Measurements from ENCODE around the gene MYO7A. TPM values are rescaled to one million over a fixed set of nuclear protein-coding genes. Genes with fewer than 3 reads are reported as not detected.

The MYO7A gene
- total RNA-seq, 1 donor from 2014 or later: 0.97 TPM

DNA sequence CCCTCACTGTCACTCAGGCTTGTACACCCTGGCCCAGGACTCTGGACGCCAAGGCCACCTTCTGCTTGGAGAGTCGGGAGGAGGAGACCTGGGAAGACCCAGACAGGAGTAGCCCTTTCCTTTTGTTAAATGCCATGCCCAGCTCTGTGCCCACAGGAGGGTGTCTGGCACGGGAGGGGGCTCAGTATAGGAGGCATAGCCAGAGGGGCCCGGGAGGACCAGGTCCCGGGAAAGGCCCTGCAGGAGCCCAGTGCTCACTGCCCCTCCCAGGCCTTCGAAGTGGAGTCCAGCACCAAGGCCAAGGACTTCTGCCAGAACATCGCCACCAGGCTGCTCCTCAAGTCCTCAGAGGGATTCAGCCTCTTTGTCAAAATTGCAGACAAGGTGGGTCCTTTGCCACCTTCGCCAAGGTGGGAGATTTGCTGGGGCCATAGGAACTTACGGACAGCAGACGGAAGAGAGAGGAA lies 79.0 kb downstream of the MYO7A start:
- DNase-seq (ENCODE audit: low spot score): no peak

DNA sequence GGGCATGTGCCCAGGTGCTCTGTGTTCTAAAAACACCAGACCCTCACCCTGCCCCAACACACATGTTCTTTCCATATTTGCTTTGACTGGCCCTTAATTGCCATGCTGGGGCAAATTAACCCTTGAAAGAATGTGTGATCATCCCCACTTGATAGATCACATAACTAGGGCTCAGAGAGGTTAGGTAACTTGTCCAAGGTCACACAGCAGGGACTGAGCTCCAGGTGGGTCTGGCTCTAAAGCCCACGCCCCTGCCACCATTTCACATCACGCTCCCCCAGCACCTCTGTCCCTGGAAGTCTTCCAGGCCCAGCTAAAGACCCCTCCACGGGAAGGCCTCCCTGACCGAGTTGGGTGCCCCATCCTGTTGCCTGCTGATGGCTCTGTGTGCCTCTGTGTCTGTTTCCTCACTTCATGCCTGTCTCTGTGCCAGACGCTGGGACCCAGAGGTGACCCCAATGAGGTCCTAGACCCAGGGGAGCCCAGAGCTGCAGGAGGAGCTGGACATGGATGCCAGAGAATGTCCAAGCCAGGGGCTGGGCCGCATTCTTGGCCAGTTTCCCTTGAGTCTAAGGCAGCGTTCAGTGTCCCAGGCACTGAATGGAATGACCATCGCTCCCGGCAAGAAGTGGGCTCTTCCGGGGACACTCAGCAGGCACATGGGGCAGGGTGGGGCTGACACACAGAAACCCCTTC lies 79.7 kb downstream of the MYO7A start:
- H3K9ac ChIP-seq: no peak overlapping the region
- H3K4me1 Mint-ChIP-seq: no peaks in the 10 kb centered on the region
- no peaks in the 10 kb centered on the region for H3K27me3 Mint-ChIP-seq (ENCODE audit: insufficient read depth, low read depth)
- no peaks in the 10 kb centered on the region for H3K36me3 Mint-ChIP-seq
- H3K4me3 Mint-ChIP-seq: no peak overlapping the region
- no peaks in the 10 kb centered on the region for H3K27me3 ChIP-seq
- no peaks in the 10 kb centered on the region for H3K9me3 ChIP-seq (ENCODE audit: low read depth)
- no peak overlapping the region for H2AFZ ChIP-seq (replicated peaks)
- H3K4me3 ChIP-seq: no peak overlapping the region
- H3K79me2 ChIP-seq (ENCODE audit: low read depth): no peaks in the 10 kb centered on the region
- H3K4me1 ChIP-seq: no peaks in the 10 kb centered on the region
- H3K27ac Mint-ChIP-seq: peak overlapping the region; percentile 21
- H3K27ac ChIP-seq: no peak overlapping the region
- TF ChIP-seq EZH2 (IDR thresholded peaks at IDR 0.05): no peak
- no peak overlapping the region for H3K4me2 ChIP-seq
- no peaks in the 10 kb centered on the region for H3K9me3 Mint-ChIP-seq
- H4K20me1 ChIP-seq (ENCODE audit: low read depth): no peaks in the 10 kb centered on the region
- no peaks in the 10 kb centered on the region for H3K36me3 ChIP-seq
- H3F3A ChIP-seq (ENCODE audit: low read depth): no peaks in the 10 kb centered on the region
- DNase-seq (ENCODE audit: low spot score): no peak

More for the DNA sequence above, 79.0 kb downstream of the MYO7A start:
- H3K4me3 Mint-ChIP-seq: no peak overlapping the region
- no peaks in the 10 kb centered on the region for H3K9me3 Mint-ChIP-seq
- TF ChIP-seq, protein P1, sequence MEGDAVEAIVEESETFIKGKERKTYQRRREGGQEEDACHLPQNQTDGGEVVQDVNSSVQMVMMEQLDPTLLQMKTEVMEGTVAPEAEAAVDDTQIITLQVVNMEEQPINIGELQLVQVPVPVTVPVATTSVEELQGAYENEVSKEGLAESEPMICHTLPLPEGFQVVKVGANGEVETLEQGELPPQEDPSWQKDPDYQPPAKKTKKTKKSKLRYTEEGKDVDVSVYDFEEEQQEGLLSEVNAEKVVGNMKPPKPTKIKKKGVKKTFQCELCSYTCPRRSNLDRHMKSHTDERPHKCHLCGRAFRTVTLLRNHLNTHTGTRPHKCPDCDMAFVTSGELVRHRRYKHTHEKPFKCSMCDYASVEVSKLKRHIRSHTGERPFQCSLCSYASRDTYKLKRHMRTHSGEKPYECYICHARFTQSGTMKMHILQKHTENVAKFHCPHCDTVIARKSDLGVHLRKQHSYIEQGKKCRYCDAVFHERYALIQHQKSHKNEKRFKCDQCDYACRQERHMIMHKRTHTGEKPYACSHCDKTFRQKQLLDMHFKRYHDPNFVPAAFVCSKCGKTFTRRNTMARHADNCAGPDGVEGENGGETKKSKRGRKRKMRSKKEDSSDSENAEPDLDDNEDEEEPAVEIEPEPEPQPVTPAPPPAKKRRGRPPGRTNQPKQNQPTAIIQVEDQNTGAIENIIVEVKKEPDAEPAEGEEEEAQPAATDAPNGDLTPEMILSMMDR (IDR thresholded peaks at IDR 0.05): no peak
- no peak for TF ChIP-seq EZH2phosphoT487 (IDR thresholded peaks at IDR 0.05)
- no peak for TF ChIP-seq EZH2 (IDR thresholded peaks at IDR 0.05)
- H3K9ac ChIP-seq: no peak overlapping the region
- no peak overlapping the region for H3K4me3 ChIP-seq
- no peaks in the 10 kb centered on the region for H3K27me3 ChIP-seq
- H2AFZ ChIP-seq (replicated peaks): no peak overlapping the region
- H3K27ac ChIP-seq: no peak overlapping the region
- no peaks in the 10 kb centered on the region for H3K9me3 ChIP-seq (ENCODE audit: low read depth)
- H3F3A ChIP-seq (ENCODE audit: low read depth): no peaks in the 10 kb centered on the region
- H3K27ac Mint-ChIP-seq: no peak overlapping the region
- no peaks in the 10 kb centered on the region for H4K20me1 ChIP-seq (ENCODE audit: low read depth)
- no peaks in the 10 kb centered on the region for H3K4me1 Mint-ChIP-seq
- H3K36me3 Mint-ChIP-seq: no peaks in the 10 kb centered on the region
- no peak overlapping the region for H3K4me2 ChIP-seq
- H3K27me3 Mint-ChIP-seq (ENCODE audit: insufficient read depth, low read depth): no peaks in the 10 kb centered on the region
- no peaks in the 10 kb centered on the region for H3K4me1 ChIP-seq
- no peaks in the 10 kb centered on the region for H3K79me2 ChIP-seq (ENCODE audit: low read depth)
- no peaks in the 10 kb centered on the region for H3K36me3 ChIP-seq

GRCh38 chr11:77208535-77208934 lies 80.5 kb downstream of the MYO7A start:
- Histone ChIP-seq H3K79me2 (ENCODE audit: low read depth) (no peaks in the 10 kb centered on the region), H3K4me2 (no peak overlapping the region), H3K27me3 (no peaks in the 10 kb centered on the region), H3K9ac (no peak overlapping the region), H3K4me1 (no peaks in the 10 kb centered on the region), H3K27ac (no peak overlapping the region), H4K20me1 (ENCODE audit: low read depth) (no peaks in the 10 kb centered on the region), H2AFZ (replicated peaks) (no peak overlapping the region), H3K4me3 (no peak overlapping the region), H3F3A (ENCODE audit: low read depth) (no peaks in the 10 kb centered on the region), H3K9me3 (ENCODE audit: low read depth) (no peaks in the 10 kb centered on the region), H3K36me3 (no peaks in the 10 kb centered on the region)
- peaks cover 2% of the 10 kb centered on the region for H3K27me3 Mint-ChIP-seq (ENCODE audit: insufficient read depth, low read depth)
- TF ChIP-seq EZH2phosphoT487 (IDR thresholded peaks at IDR 0.05) (no peak), EZH2 (IDR thresholded peaks at IDR 0.05) (no peak)
- TF ChIP-seq, protein P1 (IDR thresholded peaks at IDR 0.05): no peak
- H3K4me1 Mint-ChIP-seq: no peaks in the 10 kb centered on the region
- no peak overlapping the region for H3K4me3 Mint-ChIP-seq
- DNase-seq (ENCODE audit: low spot score): no peak
- H3K27ac Mint-ChIP-seq: no peak overlapping the region
- H3K9me3 Mint-ChIP-seq: no peaks in the 10 kb centered on the region
- no peaks in the 10 kb centered on the region for H3K36me3 Mint-ChIP-seq

DNA sequence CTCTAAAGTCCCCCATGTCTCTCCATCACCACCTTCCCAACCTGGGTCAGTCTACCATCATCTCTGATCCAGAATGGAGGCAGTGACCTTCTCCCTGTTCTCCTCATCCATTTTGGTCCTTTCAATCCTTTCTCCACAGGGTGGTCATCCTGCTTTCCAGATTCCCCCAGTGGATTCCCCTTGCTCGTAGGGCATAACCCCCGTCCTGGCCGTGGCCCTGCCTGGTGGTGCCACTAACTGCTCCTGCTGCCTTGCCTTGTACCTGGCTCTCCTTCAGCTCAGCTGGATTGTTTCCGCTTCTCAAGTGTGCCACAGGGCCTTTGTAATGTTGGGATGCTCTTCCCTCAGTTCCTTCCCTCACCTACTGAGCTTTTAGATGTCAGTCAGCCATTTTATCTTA lies 81.6 kb downstream of the MYO7A start:
- H2AFZ ChIP-seq (replicated peaks): no peak overlapping the region
- Mint-ChIP-seq H3K27me3 (ENCODE audit: insufficient read depth, low read depth) (peaks cover 4% of the 10 kb centered on the region), H3K27ac (no peak overlapping the region), H3K4me3 (no peak overlapping the region), H3K9me3 (no peaks in the 10 kb centered on the region), H3K4me1 (no peaks in the 10 kb centered on the region), H3K36me3 (no peaks in the 10 kb centered on the region)
- H3K9me3 ChIP-seq (ENCODE audit: low read depth): no peaks in the 10 kb centered on the region
- no peak overlapping the region for H3K4me3 ChIP-seq
- H3K27me3 ChIP-seq: no peaks in the 10 kb centered on the region
- no peak for TF ChIP-seq EZH2 (IDR thresholded peaks at IDR 0.05)
- no peak for TF ChIP-seq EZH2phosphoT487 (IDR thresholded peaks at IDR 0.05)
- TF ChIP-seq, protein P1 (IDR thresholded peaks at IDR 0.05): no peak
- no peaks in the 10 kb centered on the region for H3K79me2 ChIP-seq (ENCODE audit: low read depth)
- H3K9ac ChIP-seq: no peak overlapping the region
- H3K4me2 ChIP-seq: no peak overlapping the region
- H3K27ac ChIP-seq: no peak overlapping the region
- no peaks in the 10 kb centered on the region for H4K20me1 ChIP-seq (ENCODE audit: low read depth)
- H3F3A ChIP-seq (ENCODE audit: low read depth): no peaks in the 10 kb centered on the region
- H3K4me1 ChIP-seq: no peaks in the 10 kb centered on the region
- no peak for DNase-seq (ENCODE audit: low spot score)
- H3K36me3 ChIP-seq: no peaks in the 10 kb centered on the region
